Sigmoid colon (tissue), 4 donors: Measurements from ENCODE around the gene ARPC5L.

Experiments used
- CTCF ChIP-seq, 4 experiments: fragments of 450-650 bp in 3 of 4; fragments of 200-600 bp in 1 of 4; IDR thresholded peaks; one replicate each; pipeline ENCODE4 v1.5.1; 2016 to 2019; ENCODE audit warnings: antibody characterized with exemption in 4 of 4, mild to moderate bottlenecking in 3 of 4, moderate library complexity in 2 of 4
- EP300 ChIP-seq, 4 donors: sonication (generic); formaldehyde crosslinking; IDR thresholded peaks; one replicate each; pipeline ENCODE4 v1.6.1; 2017; ENCODE audit warnings: antibody characterized with exemption in 4 of 4
- POLR2A ChIP-seq, 2 donors: fragments of 450-650 bp; IDR thresholded peaks; one replicate each; pipeline ENCODE4 v1.6.1; 2016; ENCODE audit warnings: antibody characterized with exemption in 2 of 2, mild to moderate bottlenecking in 2 of 2, moderate library complexity in 2 of 2
- POLR2AphosphoS5 ChIP-seq, 4 donors: sonication (generic); formaldehyde crosslinking; IDR thresholded peaks; one replicate each; pipeline ENCODE4 v1.6.1; 2017; ENCODE audit warnings: antibody characterized with exemption in 4 of 4

- TF ChIP-seq CTCF (IDR thresholded peaks at IDR 0.05), result no peak
- TF ChIP-seq POLR2A (IDR thresholded peaks at IDR 0.05), result no peak
- peak in 2 of 4 donors; percentile 51 to 62 for TF ChIP-seq POLR2AphosphoS5 (IDR thresholded peaks at IDR 0.05)
- TF ChIP-seq EP300 (IDR thresholded peaks at IDR 0.05), result no peak
Observed at GRCh38 chr9:124812441-124812876, 49.5 kb upstream of the ARPC5L start.
